CD14-positive monocyte (primary cell): ENCODE measurements around the gene TAS2R38. TPM values are rescaled to one million over a fixed set of nuclear protein-coding genes. Genes with fewer than 3 reads are reported as not detected.

Experiments
- DNase-seq, 3 donors: peaks; one replicate each; pipeline ENCODE4 v3.0.0-alpha.2; 2011 to 2022
- H2AFZ ChIP-seq: 2 replicates; pipeline ENCODE4 v1.6.0; 2012; ENCODE audit warnings: mild to moderate bottlenecking, low read depth, low read length, inconsistent platforms; ENCODE audit not compliant: insufficient read depth, poor library complexity, severe bottlenecking
- H3K27ac ChIP-seq, 2 donors: 1 replicate in 1 of 2; 2 replicates in 1 of 2; pipeline ENCODE4 v1.5.1; 2012 to 2013; ENCODE audit warnings: low read length in 2 of 2, control low read depth in 1 of 2, inconsistent platforms in 1 of 2, low read depth in 1 of 2, mild to moderate bottlenecking in 1 of 2
- H3K27me3 ChIP-seq, 2 donors: one replicate each; pipeline versions ENCODE4 v1.6.0 to v1.6.1; 2011 to 2013; ENCODE audit warnings: low read length in 2 of 2; ENCODE audit not compliant: control insufficient read depth in 2 of 2, insufficient read depth in 2 of 2
- H3K36me3 ChIP-seq, 2 donors: replicated peaks in 1 of 2; 1 replicate in 1 of 2; 2 replicates in 1 of 2; pipeline versions ENCODE4 v1.5.1 to v1.6.1; 2012 to 2013; ENCODE audit warnings: low read length in 2 of 2, control low read depth in 1 of 2, inconsistent platforms in 1 of 2, mild to moderate bottlenecking in 1 of 2; ENCODE audit not compliant: insufficient read depth in 2 of 2, control insufficient read depth in 1 of 2
- H3K4me1 ChIP-seq, 2 donors: 1 replicate in 1 of 2; 2 replicates in 1 of 2; pipeline versions ENCODE4 v1.5.1 to v1.6.1; 2012 to 2013; ENCODE audit warnings: low read length in 2 of 2, control low read depth in 1 of 2, inconsistent platforms in 1 of 2, mild to moderate bottlenecking in 1 of 2, moderate library complexity in 1 of 2; ENCODE audit not compliant: insufficient read depth in 2 of 2, control insufficient read depth in 1 of 2
- H3K4me2 ChIP-seq: replicated peaks from 2 replicates; pipeline ENCODE3; 2012; ENCODE audit warnings: low read length, moderate library complexity, mild to moderate bottlenecking; ENCODE audit not compliant: poor library complexity, severe bottlenecking; ENCODE audit errors: extremely low read depth
- H3K4me3 ChIP-seq, 3 experiments: fragments of 200-600 bp in 1 of 3; sonication (generic) in 1 of 3; replicated peaks in 1 of 3; 1 replicate in 2 of 3; 2 replicates in 1 of 3; pipeline ENCODE4 v1.5.1; 2011 to 2013; ENCODE audit warnings: low read length in 3 of 3, mild to moderate bottlenecking in 3 of 3, control low read depth in 2 of 3, low read depth in 2 of 3, inconsistent platforms in 1 of 3, moderate library complexity in 1 of 3
- H3K79me2 ChIP-seq: 2 replicates; pipeline ENCODE4 v1.6.0; 2012; ENCODE audit warnings: mild to moderate bottlenecking, control low read depth, inconsistent platforms, low read length, moderate library complexity; ENCODE audit not compliant: insufficient read depth
- H3K9ac ChIP-seq: 2 replicates; pipeline ENCODE4 v1.6.0; 2017; ENCODE audit warnings: low read length, mild to moderate bottlenecking; ENCODE audit not compliant: insufficient read depth, poor library complexity, severe bottlenecking
- H3K9me3 ChIP-seq, 2 donors: replicated peaks in 1 of 2; 1 replicate in 1 of 2; 2 replicates in 1 of 2; pipeline versions ENCODE4 v1.5.1 to v1.6.1; 2012 to 2013; ENCODE audit warnings: low read length in 2 of 2, control low read depth in 1 of 2; ENCODE audit not compliant: control insufficient read depth in 1 of 2, insufficient read depth in 1 of 2
- H4K20me1 ChIP-seq: 2 replicates; pipeline ENCODE4 v1.6.0; 2012; ENCODE audit warnings: mild to moderate bottlenecking, low read length, control low read depth, moderate library complexity; ENCODE audit not compliant: insufficient read depth
- H3K27ac Mint-ChIP-seq, 7 donors: one replicate each; pipeline ENCODE4 v1.8.0; 2020; ENCODE audit warnings: mild to moderate bottlenecking in 7 of 7, mixed read lengths in 7 of 7, moderate library complexity in 6 of 7, inconsistent platforms in 2 of 7
- H3K27me3 Mint-ChIP-seq, 3 donors: one replicate each; pipeline ENCODE4 v1.8.0; 2021 to 2022; ENCODE audit warnings: low read depth in 3 of 3, mild to moderate bottlenecking in 3 of 3, mixed read lengths in 3 of 3, moderate library complexity in 3 of 3, inconsistent platforms in 1 of 3
- H3K36me3 Mint-ChIP-seq, 2 donors: one replicate each; pipeline ENCODE4 v1.8.0; 2020; ENCODE audit warnings: mixed read lengths in 2 of 2, inconsistent platforms in 1 of 2, mild to moderate bottlenecking in 1 of 2
- H3K4me1 Mint-ChIP-seq: one replicate; pipeline ENCODE4 v1.8.0; 2020; ENCODE audit warnings: mild to moderate bottlenecking, mixed read lengths
- H3K4me3 Mint-ChIP-seq, 2 donors: one replicate each; pipeline ENCODE4 v1.8.0; 2020; ENCODE audit warnings: mild to moderate bottlenecking in 2 of 2, mixed read lengths in 2 of 2, moderate library complexity in 1 of 2
- H3K9me3 Mint-ChIP-seq, 7 donors: one replicate each; pipeline ENCODE4 v1.8.0; 2020 to 2022; ENCODE audit warnings: mixed read lengths in 7 of 7, mild to moderate bottlenecking in 6 of 7, moderate library complexity in 6 of 7, inconsistent platforms in 2 of 7
- WGBS: methylation state at CpG from one replicate; pipeline ENCODE4 v1.1.5; 2013; ENCODE audit warnings: missing lambda C conversion rate; ENCODE audit not compliant: insufficient coverage; 5-methylcytosine and 5-hydroxymethylcytosine counted together
- intact Hi-C, 2 donors: fragments of 100-400 bp; cut with micrococcal nuclease; formaldehyde crosslinking; loops; one replicate each; pipeline versions ENCODE4 v1.15.0 to v1.15.1; 2023
- polyA plus RNA-seq, 3 donors: library from polyadenylated mRNA; depleted of rRNA in 1 of 3; unstranded in 2 of 3; stranded (reverse) in 1 of 3; fragments of 300-500 nt in 2 of 3; fragments of >200 nt in 1 of 3; fragmentation: Illumina TruSeq in 2 of 3; gene quantifications; 1 replicate in 2 of 3; 2 replicates in 1 of 3; pipeline ENCODE4 v1.2.3, GENCODE V29; 2012 to 2021
- TF ChIP-seq, protein P1 (sequence below): fragments of 200-600 bp; IDR thresholded peaks from one replicate; pipeline ENCODE4 v1.8.0; 2022; ENCODE audit warnings: antibody characterized with exemption, mild to moderate bottlenecking

Gene TAS2R38
- polyA plus RNA-seq, 3 donors = not detected

DNA sequence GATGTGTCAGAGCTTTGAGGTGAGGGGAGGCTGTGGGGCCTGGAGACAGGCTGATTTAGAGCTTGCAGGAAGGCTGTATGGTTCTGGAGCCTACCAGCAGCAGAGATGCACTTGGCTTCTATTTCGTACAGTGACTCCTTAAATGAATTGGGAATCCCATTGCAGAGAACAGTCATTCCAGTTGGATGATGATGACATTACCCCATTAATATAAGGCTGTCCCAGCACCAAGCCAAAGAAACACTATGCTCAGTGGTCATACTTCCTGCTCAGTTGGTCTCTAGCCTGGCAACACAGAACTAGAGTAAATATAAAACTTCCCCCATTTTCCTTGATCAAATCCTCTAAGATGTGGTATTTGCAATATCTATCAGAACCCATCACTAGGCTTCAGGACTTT lies 21.1 kb downstream of the TAS2R38 start:
- H3K4me2 ChIP-seq = no peak overlapping the region
- H3K79me2 ChIP-seq = peaks cover 3% of the 10 kb centered on the region
- peaks cover 73 to 89% of the 10 kb centered on the region in 2 donors for H3K4me1 ChIP-seq
- Mint-ChIP-seq H3K27me3 (no peaks in the 10 kb centered on the region), H3K27ac (no peak overlapping the region), H3K4me1 (peaks cover 76% of the 10 kb centered on the region), H3K9me3 (peaks cover 0 to 8% (median 3%) of the 10 kb centered on the region in 7 donors), H3K36me3 (peaks cover 0 to 5% of the 10 kb centered on the region in 2 donors), H3K4me3 (no peak overlapping the region)
- H3K27me3 ChIP-seq = no peaks in the 10 kb centered on the region
- TF ChIP-seq, protein P1, sequence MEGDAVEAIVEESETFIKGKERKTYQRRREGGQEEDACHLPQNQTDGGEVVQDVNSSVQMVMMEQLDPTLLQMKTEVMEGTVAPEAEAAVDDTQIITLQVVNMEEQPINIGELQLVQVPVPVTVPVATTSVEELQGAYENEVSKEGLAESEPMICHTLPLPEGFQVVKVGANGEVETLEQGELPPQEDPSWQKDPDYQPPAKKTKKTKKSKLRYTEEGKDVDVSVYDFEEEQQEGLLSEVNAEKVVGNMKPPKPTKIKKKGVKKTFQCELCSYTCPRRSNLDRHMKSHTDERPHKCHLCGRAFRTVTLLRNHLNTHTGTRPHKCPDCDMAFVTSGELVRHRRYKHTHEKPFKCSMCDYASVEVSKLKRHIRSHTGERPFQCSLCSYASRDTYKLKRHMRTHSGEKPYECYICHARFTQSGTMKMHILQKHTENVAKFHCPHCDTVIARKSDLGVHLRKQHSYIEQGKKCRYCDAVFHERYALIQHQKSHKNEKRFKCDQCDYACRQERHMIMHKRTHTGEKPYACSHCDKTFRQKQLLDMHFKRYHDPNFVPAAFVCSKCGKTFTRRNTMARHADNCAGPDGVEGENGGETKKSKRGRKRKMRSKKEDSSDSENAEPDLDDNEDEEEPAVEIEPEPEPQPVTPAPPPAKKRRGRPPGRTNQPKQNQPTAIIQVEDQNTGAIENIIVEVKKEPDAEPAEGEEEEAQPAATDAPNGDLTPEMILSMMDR = no peak
- H2AFZ ChIP-seq = no peak overlapping the region
- intact Hi-C loops = no loop called here
- no peak overlapping the region for H3K27ac ChIP-seq
- H3K9ac ChIP-seq = no peak overlapping the region
- no peaks in the 10 kb centered on the region for H3K36me3 ChIP-seq
- 100% methylated on average over 1 of the region's 1 CpG for WGBS
- H3K4me3 ChIP-seq = no peak overlapping the region
- H3K9me3 ChIP-seq = no peaks in the 10 kb centered on the region
- H4K20me1 ChIP-seq = no peaks in the 10 kb centered on the region
- DNase-seq = peak in 1 of 3 donors; percentile 19

DNA sequence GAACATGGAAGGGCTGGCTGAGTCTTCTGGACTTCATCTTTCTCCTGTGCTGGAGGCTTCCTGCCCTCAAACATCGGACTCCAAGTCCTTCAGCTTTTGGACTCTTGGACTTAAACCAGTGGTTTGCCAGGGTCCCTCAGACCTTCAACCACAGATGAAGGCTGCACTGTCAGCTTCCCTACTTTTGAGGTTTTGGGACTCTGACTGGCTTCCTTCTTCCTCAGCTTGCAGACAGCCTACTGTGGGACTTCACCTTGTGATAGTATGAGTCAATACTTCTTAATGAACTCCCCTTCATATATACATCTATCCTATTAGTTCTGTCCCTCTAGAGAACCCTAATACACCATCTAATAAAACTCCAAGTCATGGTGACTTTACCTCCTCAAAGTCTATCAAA lies 22.8 kb downstream of the TAS2R38 start:
- DNase-seq = peak; percentile 57 to 87 (median 86)
- H3K4me1 Mint-ChIP-seq = peaks cover 81% of the 10 kb centered on the region
- H3K9me3 ChIP-seq = no peaks in the 10 kb centered on the region
- no peak overlapping the region for H3K4me3 ChIP-seq
- TF ChIP-seq, protein P1 = no peak
- peaks cover 80 to 90% of the 10 kb centered on the region in 2 donors for H3K4me1 ChIP-seq
- H3K4me3 Mint-ChIP-seq = no peak overlapping the region
- peak overlapping the region; percentile 38 to 92 (median 81) for H3K27ac Mint-ChIP-seq
- no peaks in the 10 kb centered on the region for H3K36me3 ChIP-seq
- H3K79me2 ChIP-seq = peaks cover 17% of the 10 kb centered on the region
- H3K27me3 ChIP-seq = no peaks in the 10 kb centered on the region
- H3K27ac ChIP-seq = peak overlapping the region in 1 of 2 donors; percentile 53
- H4K20me1 ChIP-seq = no peaks in the 10 kb centered on the region
- H2AFZ ChIP-seq = no peak overlapping the region
- H3K4me2 ChIP-seq = no peak overlapping the region
- WGBS = 0% methylated on average over 1 of the region's 1 CpG
- intact Hi-C loops = no loop called here
- peaks cover 0 to 2% (median 0%) of the 10 kb centered on the region in 7 donors for H3K9me3 Mint-ChIP-seq
- H3K27me3 Mint-ChIP-seq = no peaks in the 10 kb centered on the region
- H3K36me3 Mint-ChIP-seq = no peaks in the 10 kb centered on the region
- no peak overlapping the region for H3K9ac ChIP-seq
